Endothelial cell (in vitro differentiated cells): ENCODE results near the gene NAA35. TPM values are rescaled to one million over a fixed set of nuclear protein-coding genes. Genes with fewer than 3 reads are reported as not detected.
"Not testable (repeated sequence)": the region's sequence is repeated elsewhere in the genome, so short reads cannot be mapped to it uniquely, and the experiment has no call there.

Experiments used
- DNase-seq: peaks from one replicate; pipeline ENCODE4 v3.0.0; 2021; ENCODE audit warnings: low spot score
- H3K27ac Mint-ChIP-seq: one replicate; pipeline ENCODE4 v1.8.0; 2021; ENCODE audit warnings: mixed read lengths, inconsistent platforms; ENCODE audit not compliant: unreplicated experiment
- H3K27me3 Mint-ChIP-seq: one replicate; pipeline ENCODE4 v1.8.0; 2021; ENCODE audit warnings: mild to moderate bottlenecking, moderate library complexity, mixed read lengths, inconsistent platforms; ENCODE audit not compliant: unreplicated experiment
- H3K36me3 Mint-ChIP-seq: one replicate; pipeline ENCODE4 v1.8.0; 2021; ENCODE audit warnings: mild to moderate bottlenecking, low read depth, mixed read lengths, inconsistent platforms; ENCODE audit not compliant: unreplicated experiment
- H3K4me1 Mint-ChIP-seq: one replicate; pipeline ENCODE4 v1.8.0; 2021; ENCODE audit warnings: mild to moderate bottlenecking, mixed read lengths, inconsistent platforms; ENCODE audit not compliant: unreplicated experiment
- H3K4me3 Mint-ChIP-seq: one replicate; pipeline ENCODE4 v1.8.0; 2021; ENCODE audit warnings: mild to moderate bottlenecking, mixed read lengths, inconsistent platforms; ENCODE audit not compliant: unreplicated experiment
- H3K9me3 Mint-ChIP-seq: one replicate; pipeline ENCODE4 v1.8.0; 2021; ENCODE audit warnings: mixed read lengths, inconsistent platforms; ENCODE audit not compliant: unreplicated experiment
- CTCF ChIP-seq: fragments of 200-600 bp; sonication (generic); IDR thresholded peaks from one replicate; pipeline ENCODE4 v1.5.0; 2021; ENCODE audit warnings: antibody characterized with exemption; ENCODE audit not compliant: unreplicated experiment
- total RNA-seq: library from RNA; stranded (reverse); fragmentation: NEBNext Ultra II Directional; extraction: Animal tissue kit (Norgen Biotek cat#: 25700); gene quantifications from one replicate; pipeline ENCODE4 v1.2.1, GENCODE V29; 2021; ENCODE audit not compliant: unreplicated experiment

NAA35 gene
- total RNA-seq, 1 donor from 2014 or later: 23.4 TPM

DNA sequence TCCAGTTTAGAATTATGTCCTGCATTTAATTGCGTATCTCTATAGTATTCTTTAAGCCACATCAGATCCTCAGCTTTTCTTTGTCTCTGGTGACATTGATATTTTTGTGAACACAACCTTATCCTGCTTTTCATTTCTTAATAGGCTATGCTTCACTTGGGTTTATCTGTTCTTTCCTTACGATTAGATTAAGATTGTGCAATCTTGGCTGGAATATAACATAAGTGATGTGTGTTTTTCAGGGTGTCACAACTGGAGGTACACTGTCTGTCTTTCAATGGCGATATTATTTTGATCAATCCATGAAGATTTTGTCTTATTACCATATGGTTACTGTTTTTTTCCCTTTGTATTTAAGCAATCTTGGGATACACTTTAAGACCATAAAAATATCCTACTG is 23.6 kb downstream of the NAA35 start:
- no peak for DNase-seq
- no peaks in the 10 kb centered on the region for H3K4me1 Mint-ChIP-seq
- H3K27ac Mint-ChIP-seq: no peak overlapping the region
- no peak overlapping the region for H3K4me3 Mint-ChIP-seq
- H3K27me3 Mint-ChIP-seq: no peaks in the 10 kb centered on the region
- no peaks in the 10 kb centered on the region for H3K9me3 Mint-ChIP-seq
- peaks cover 10% of the 10 kb centered on the region for H3K36me3 Mint-ChIP-seq
- no peak for TF ChIP-seq CTCF

- DNase-seq: no peak
- peaks cover 14% of the 10 kb centered on the region for H3K36me3 Mint-ChIP-seq
- no peaks in the 10 kb centered on the region for H3K9me3 Mint-ChIP-seq
- no peaks in the 10 kb centered on the region for H3K27me3 Mint-ChIP-seq
- H3K4me3 Mint-ChIP-seq: no peak overlapping the region
- no peak for TF ChIP-seq CTCF
- H3K27ac Mint-ChIP-seq: no peak overlapping the region
- H3K4me1 Mint-ChIP-seq: no peaks in the 10 kb centered on the region
Measured at GRCh38 chr9:85964949-85965348, 24.0 kb downstream of the NAA35 start.

GRCh38 chr9:85969727-85970126 is 28.8 kb downstream of the NAA35 start:
- peaks cover 26% of the 10 kb centered on the region for H3K36me3 Mint-ChIP-seq
- TF ChIP-seq CTCF: no peak
- DNase-seq: no peak
- no peaks in the 10 kb centered on the region for H3K4me1 Mint-ChIP-seq
- no peak overlapping the region for H3K27ac Mint-ChIP-seq
- no peaks in the 10 kb centered on the region for H3K9me3 Mint-ChIP-seq
- H3K4me3 Mint-ChIP-seq: no peak overlapping the region
- peaks cover 1% of the 10 kb centered on the region for H3K27me3 Mint-ChIP-seq

- Mint-ChIP-seq H3K4me3 (no peak overlapping the region), H3K9me3 (no peaks in the 10 kb centered on the region), H3K36me3 (peaks cover 26% of the 10 kb centered on the region), H3K27me3 (peaks cover 1% of the 10 kb centered on the region), H3K27ac (no peak overlapping the region), H3K4me1 (no peaks in the 10 kb centered on the region)
- TF ChIP-seq CTCF: no peak
- DNase-seq: no peak
Measured at GRCh38 chr9:85971731-85972130, 30.8 kb downstream of the NAA35 start.

DNA sequence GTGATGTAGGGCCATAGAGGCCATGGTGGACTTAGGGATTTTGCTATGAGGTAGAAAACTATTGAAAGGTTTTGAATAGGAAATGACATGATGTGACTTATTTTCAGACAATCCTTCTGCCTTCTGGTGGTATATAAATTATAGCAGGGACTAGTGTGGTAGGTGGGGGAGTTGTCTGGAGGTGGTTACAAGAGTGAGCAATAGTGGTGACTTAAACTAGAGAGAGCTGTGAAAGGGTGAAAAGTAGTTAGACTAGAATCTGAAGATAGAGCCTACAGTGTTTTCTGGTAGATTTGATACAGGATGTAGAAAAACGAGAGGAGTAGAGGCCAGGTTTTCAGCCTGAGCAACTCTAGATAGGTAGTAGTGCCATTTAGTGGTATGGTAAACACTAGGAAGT is 32.3 kb downstream of the NAA35 start:
- no peak for TF ChIP-seq CTCF
- H3K9me3 Mint-ChIP-seq: no peaks in the 10 kb centered on the region
- H3K4me3 Mint-ChIP-seq: no peak overlapping the region
- H3K27me3 Mint-ChIP-seq: peaks cover 1% of the 10 kb centered on the region
- DNase-seq: no peak
- peaks cover 29% of the 10 kb centered on the region for H3K36me3 Mint-ChIP-seq
- no peak overlapping the region for H3K27ac Mint-ChIP-seq
- H3K4me1 Mint-ChIP-seq: no peaks in the 10 kb centered on the region

GRCh38 chr9:85974055-85974547 is 33.2 kb downstream of the NAA35 start:
- not testable (repeated sequence) for H3K27ac Mint-ChIP-seq, H3K4me1 Mint-ChIP-seq, H3K9me3 Mint-ChIP-seq, H3K4me3 Mint-ChIP-seq, DNase-seq, H3K27me3 Mint-ChIP-seq
- peaks cover 29% of the 10 kb centered on the region for H3K36me3 Mint-ChIP-seq
